Stimulated activated CD8-positive, alpha-beta memory T cell treated with anti-CD3 and anti-CD28 coated beads, Interleukin-12 subunit alpha, Interleukin-12 subunit beta, amount 100 ng/mL, for 24 hours (primary cell): ENCODE data around the gene SH3BGRL.
A peak's percentile ranks its signal among the peaks of the same experiment; 100 is the strongest.

Experiments used
- DNase-seq: peaks from one replicate; pipeline ENCODE4 v3.0.0-alpha.2; 2020; ENCODE audit errors: extremely low read depth

Gene SH3BGRL

DNA sequence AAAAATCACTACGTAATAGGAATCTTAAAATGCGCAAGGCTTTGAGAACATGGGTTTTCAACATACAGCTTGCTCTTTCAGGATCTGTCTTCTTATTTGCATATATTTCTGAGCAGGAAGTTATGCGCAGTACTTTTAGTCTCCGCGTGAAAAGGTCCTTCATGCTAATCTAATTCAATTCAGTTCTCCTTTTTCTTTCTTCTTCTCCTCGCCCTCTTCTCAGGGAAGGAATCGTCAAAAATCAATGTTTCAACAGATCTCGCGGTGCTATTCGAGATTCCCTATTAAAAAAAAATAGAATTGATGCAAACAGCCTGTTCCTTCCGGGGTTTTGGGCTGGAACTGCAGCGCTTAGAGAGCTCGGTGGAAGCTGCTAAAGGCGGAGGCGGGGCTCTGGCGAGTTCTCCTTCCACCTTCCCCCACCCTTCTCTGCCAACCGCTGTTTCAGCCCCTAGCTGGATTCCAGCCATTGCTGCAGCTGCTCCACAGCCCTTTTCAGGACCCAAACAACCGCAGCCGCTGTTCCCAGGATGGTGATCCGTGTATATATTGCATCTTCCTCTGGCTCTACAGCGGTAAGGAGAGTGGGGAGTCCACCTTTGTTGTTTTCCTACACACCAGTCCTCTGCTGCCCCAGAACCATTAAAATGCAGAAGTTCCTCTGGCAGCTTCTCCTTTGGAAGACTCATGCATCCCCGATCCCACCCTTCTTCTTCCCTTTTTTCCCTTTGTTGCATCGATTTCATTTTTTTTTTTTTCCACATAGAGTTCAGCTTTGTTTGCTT, at the start of gene SH3BGRL, which contains the start of gene HMGN5:
SH3BGRL (plus strand) TSS at position 432 of the 785 bp plus-strand sequence; CDS start at position 531, 99 bp downstream.
HMGN5 (minus strand) TSS at position 243 of the 785 bp plus-strand sequence. CDS start 80,364 bp downstream, outside the sequence.
- peak; percentile 30 for DNase-seq

- DNase-seq = no peak
Measured at GRCh38 chrX:81168391-81168790, 33.5 kb upstream of the SH3BGRL start.

GRCh38 chrX:81174286-81174685, 27.6 kb upstream of the SH3BGRL start:
- no peak for DNase-seq

DNA sequence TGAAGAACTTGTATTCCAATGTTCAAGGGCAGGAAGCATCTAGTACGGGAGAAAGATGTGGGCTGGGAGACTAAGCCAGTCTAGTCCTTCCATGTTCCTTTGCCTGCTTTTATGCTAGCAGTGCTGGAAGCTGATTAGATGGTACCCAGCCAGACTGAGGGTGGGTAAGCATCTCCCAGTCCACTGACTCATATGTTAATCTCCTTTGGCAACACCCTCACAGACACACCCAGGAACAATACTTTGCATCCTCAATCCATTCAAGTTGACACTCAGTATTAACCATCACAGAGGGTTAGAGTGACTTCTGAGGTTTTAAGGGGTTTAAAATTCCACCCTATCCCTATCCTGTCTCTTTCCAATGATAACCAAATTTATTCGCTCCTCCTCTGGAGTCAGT, 6.6 kb upstream of the SH3BGRL start:
- DNase-seq = no peak

DNA sequence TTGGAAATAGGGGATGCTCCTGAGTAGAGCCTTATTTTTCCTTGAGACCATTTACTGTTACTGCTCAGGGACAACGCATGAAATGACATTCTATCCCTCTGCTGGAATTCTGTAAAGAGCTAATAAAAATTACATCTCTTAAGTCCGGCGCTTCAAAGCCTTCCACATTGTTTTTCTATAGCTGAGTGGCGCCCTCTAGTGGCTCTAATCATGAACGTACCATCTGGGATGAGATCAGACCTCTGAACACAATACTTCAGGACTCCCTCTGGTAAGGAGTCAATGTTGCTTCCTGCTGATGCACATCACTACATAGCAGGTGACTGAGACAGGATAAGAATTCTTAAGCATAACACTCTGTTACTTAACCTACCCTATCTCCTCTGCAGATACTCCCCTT, 6.2 kb upstream of the SH3BGRL start:
- no peak for DNase-seq

GRCh38 chrX:81201071-81201470, 831 bp upstream of the SH3BGRL start:
- no peak for DNase-seq

- DNase-seq = no peak
Measured at GRCh38 chrX:81202456-81202819, 536 bp downstream of the SH3BGRL start.

DNA sequence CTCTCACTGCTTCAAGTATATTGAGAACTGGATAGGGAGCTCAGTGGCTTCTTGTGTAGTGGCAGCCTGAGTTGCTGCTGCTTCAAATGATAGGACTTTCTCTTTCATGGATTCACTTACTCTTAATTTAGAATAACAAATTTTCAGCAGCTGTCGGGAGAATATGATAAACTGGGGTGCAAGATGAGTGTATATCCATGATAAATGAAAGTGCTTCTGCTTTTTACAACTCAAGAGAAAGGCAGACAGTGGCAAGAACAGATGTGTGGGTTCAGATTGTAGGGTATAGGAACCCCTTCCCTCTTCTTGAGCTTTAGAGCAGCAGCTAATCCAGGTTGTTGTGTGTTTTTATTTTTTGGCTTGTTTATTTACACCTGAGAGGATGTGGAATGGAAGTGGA, 1.0 kb downstream of the SH3BGRL start:
- DNase-seq = no peak

- DNase-seq = no peak
Measured at GRCh38 chrX:81205551-81205950, 3.6 kb downstream of the SH3BGRL start.

GRCh38 chrX:81206476-81206875, 4.6 kb downstream of the SH3BGRL start:
- no peak for DNase-seq

DNA sequence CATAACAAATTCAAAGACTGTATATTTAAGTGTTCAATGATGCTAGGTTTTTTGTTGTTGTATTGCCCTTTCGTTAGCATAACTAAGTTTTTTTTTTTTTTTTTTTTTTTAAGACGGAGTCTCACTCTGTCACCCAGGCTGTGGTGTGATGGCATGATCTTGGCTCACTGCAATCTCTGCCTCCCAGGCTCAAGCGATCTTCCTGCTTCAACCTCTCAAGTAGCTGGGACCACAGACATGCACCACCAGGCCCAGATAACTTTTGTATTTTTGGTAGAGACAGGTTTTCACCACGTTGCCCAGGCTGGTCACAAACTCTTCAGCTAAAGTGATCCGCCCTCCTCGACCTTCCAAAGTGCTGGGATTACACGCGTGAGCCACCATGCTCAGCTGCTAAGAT, 7.0 kb downstream of the SH3BGRL start:
- no peak for DNase-seq

- no peak for DNase-seq
Measured at GRCh38 chrX:81215685-81216084, 13.8 kb downstream of the SH3BGRL start.

DNA sequence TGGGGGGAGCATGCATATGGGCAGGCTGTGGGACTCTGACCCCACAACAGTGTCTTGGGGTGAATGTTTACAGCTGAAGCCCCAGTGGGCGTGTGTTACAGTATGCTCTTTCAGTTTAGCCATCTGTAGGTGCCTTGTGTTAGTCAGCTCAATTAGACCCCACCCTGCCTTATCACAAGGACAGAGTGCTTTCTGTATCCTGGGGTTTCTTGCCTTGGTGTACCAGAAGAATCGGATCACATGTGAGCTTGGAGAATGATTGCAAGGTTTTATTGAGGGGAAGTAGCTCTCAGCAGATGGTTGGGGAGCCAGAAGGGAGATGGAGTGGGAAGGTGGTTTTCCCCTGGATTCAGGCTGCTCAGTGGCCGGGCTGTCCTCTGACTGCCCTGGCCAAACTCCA, 27.3 kb downstream of the SH3BGRL start:
- no peak for DNase-seq

DNA sequence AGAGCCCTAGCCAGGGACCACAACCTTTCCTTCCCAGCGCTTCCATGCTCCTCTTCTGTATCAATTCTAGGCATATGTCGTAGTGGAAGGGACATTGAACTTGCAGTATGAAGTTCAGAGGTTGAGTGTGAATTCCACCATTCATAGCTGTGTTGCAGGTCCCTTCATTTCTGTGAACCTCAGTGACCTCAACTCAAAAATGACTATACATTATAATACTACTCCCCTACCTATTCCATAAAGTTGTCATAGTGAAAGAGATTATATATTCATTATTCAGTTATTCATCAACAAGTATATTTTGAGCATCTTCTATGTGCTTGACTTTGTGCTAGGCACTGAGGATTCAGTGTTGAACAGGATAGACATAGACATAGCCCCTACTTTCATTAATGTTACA, 28.0 kb downstream of the SH3BGRL start:
- no peak for DNase-seq

DNA sequence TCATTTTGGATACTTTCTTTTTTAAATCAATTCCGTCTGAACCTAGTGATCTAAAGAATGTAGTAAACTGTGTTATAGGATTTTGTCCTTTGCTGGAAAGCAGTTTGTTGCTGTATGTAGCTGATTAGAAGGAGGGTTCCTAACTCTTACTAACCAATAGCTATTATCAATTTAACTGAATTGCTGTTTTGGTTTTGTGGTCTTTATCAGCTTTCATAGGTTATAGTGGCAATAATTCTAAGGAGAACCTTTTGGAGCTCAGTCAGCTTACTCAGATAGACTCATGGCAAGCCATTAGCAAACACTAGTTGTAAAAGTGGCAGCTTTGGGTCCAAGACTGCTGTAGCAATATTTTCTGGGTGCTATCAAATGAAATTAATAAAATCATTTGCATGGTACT, 29.6 kb downstream of the SH3BGRL start:
- no peak for DNase-seq

DNA sequence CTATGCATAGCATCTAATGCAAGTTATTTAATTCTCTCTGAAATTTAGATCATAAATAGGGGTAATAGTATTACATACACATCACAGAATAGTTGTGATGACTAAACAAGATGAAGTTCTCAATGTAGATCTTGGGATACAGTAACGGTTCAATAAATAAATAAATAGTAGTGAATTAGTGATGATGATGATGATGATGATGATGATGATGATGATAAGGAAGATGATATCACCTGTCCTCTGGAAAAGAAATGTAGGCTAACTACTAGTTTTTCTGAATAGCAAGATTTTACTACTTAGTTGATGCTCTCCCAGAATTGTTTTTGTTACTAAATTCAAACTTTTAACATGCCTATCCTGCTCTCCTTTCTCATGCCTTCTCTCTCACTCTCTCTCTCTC, 30.3 kb downstream of the SH3BGRL start:
- DNase-seq = no peak

DNA sequence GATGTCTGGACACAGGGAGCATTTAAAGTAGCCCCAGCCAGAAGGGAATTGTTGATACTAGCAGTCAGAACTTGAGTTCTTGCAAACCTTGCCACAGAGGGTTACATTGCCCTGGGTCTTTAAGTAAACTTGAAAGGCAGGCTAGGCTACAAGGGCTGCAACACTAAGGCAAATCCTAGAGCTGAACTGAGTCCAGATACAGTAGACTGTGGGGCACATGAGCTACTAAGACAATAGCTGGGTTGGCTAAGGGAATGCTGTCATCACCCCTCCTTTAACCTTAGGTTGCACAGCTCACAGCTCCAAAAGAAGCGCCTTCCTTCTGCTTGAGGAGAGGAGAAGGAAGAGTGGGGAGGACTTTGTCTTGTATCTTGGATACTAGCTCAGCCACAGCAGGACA, 35.6 kb downstream of the SH3BGRL start:
- no peak for DNase-seq

DNA sequence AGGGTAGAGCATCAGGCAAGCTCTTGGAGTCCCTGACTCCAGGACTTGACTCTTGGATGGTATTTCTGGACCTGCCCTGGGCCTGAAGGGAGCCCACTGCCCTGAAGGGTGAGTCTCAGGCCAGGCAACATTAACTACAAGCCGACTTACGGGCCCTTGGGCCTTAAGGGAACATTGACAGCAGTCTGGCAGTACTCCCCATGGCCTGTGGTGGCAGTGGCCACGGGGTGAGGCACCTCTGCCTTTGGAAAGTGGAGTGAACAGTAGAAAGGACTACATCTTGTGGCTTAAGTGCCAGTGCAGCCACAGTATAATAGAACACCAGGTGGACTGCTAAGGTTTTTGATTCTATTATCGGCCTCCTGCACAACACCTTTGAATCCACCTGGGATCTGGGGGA, 36.3 kb downstream of the SH3BGRL start:
- DNase-seq = no peak

DNA sequence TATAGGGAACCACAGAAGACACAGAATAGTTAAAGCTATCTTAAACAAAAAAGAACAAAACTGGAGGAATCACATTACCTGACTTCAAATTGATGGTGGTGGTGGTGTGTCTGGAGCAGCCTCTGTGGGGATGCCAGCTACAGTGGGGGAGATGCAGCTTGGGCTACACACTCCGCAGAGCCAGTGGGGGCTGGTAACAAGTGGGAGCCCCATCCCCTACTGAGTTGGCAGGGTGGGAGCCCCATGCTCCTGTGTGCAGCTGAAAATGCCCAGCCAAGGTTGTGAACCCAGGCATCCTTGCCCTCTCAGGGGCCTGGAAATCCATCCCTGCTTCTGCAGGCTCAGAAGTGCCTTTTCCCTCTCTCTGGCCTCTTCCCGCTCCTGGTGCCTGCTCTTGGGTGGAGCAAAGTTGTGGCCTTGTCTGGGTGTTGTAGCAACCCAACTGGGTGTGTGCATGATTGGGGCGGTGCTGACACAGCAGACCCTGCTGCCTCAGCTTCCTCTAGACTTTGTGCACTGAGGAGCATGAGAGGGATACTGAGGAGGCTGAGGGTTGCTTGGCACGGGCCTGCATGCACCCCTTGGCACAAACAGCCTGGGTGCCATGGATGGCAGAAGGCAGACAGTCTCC, 38.9 kb downstream of the SH3BGRL start:
- no peak for DNase-seq

DNA sequence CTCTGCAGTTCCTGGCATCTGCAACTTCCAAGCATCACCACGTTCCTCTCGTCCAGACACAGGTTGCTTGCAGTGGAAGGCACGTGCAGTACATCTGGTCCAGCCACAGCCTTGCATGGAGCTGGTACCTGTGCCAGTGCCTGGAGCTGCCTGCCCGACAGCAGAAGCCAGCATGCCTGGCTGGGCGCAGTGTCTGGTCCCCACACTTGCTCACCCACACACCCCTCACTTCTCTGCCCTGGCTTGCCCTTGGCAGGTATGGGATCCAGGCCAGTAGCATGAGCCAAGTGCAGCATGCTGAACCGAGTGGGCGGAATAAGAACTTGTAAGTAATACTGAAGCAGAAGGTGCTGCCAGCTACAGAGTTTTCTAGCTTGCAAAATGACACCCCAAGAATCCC, 39.9 kb downstream of the SH3BGRL start:
- DNase-seq = no peak

DNA sequence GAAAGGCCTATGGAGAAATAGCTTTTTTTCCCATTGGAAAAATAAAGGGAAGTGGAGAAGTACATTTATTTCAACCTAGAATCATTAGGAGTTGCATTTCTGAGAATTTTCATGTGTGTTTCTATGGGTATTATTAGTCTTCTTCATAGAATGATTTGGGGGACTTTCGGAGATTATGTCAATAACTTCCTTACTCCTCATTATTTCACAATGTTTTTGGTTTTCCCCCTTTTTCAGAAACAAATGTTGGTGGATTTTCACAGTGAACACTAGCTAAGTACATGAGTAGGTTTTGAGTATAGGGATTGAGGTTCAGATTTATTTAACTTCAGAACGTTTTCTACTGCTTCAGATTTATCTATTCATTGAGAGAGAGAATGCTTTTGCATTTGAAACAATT, 54.0 kb downstream of the SH3BGRL start:
- DNase-seq = no peak

GRCh38 chrX:81257817-81258216, 55.9 kb downstream of the SH3BGRL start:
- DNase-seq = no peak

- no peak for DNase-seq
Measured at GRCh38 chrX:81259020-81259713, 57.3 kb downstream of the SH3BGRL start.
